GM19395 (cell line): ENCODE results near the gene CFAP58.
"Not testable (repeated sequence)": the region's sequence is repeated elsewhere in the genome, so short reads cannot be mapped to it uniquely, and the experiment has no call there.

Source experiments
- ATAC-seq: cut with Tn5 transposase; IDR thresholded peaks from one replicate; pipeline ENCODE4 v1.9.1; 2021; ENCODE audit warnings: mild to moderate bottlenecking, moderate library complexity; ENCODE audit not compliant: unreplicated experiment

The CFAP58 gene

GRCh38 chr10:104427989-104428388, 74.4 kb downstream of the CFAP58 start:
- no peak for ATAC-seq

GRCh38 chr10:104429846-104430245, 76.2 kb downstream of the CFAP58 start:
- ATAC-seq = no peak

- ATAC-seq = no peak
Observed at GRCh38 chr10:104430360-104430759, 76.7 kb downstream of the CFAP58 start.

GRCh38 chr10:104433669-104434068, 80.0 kb downstream of the CFAP58 start:
- no peak for ATAC-seq

- no peak for ATAC-seq
Observed at GRCh38 chr10:104434601-104435000, 81.0 kb downstream of the CFAP58 start.

GRCh38 chr10:104435822-104436221, 82.2 kb downstream of the CFAP58 start:
- ATAC-seq = no peak

GRCh38 chr10:104437226-104437625, 83.6 kb downstream of the CFAP58 start:
- ATAC-seq = no peak

- no peak for ATAC-seq
Observed at GRCh38 chr10:104440221-104440620, 86.6 kb downstream of the CFAP58 start.

- no peak for ATAC-seq
Observed at GRCh38 chr10:104441329-104442000, 87.8 kb downstream of the CFAP58 start.

GRCh38 chr10:104445359-104445758, 91.7 kb downstream of the CFAP58 start:
- no peak for ATAC-seq

GRCh38 chr10:104446151-104446550, 92.5 kb downstream of the CFAP58 start:
- ATAC-seq = no peak

- ATAC-seq = no peak
Observed at GRCh38 chr10:104447331-104447730, 93.7 kb downstream of the CFAP58 start.

GRCh38 chr10:104447906-104448305, 94.3 kb downstream of the CFAP58 start:
- ATAC-seq = no peak

- ATAC-seq = no peak
Observed at GRCh38 chr10:104449391-104449790, 95.8 kb downstream of the CFAP58 start.

- ATAC-seq = no peak
Observed at GRCh38 chr10:104450490-104450889, 96.9 kb downstream of the CFAP58 start.

GRCh38 chr10:104450954-104451353, 97.3 kb downstream of the CFAP58 start:
- ATAC-seq = no peak

- no peak for ATAC-seq
Observed at GRCh38 chr10:104452977-104453376, 99.3 kb downstream of the CFAP58 start.

GRCh38 chr10:104456802-104457542, 103.3 kb downstream of the CFAP58 start:
- no peak for ATAC-seq

GRCh38 chr10:104457543-104457828, 103.9 kb downstream of the CFAP58 start:
- no peak for ATAC-seq

- not testable (repeated sequence) for ATAC-seq
Observed at GRCh38 chr10:104465575-104465974, 111.9 kb downstream of the CFAP58 start.

GRCh38 chr10:104468818-104469217, 115.2 kb downstream of the CFAP58 start:
- not testable (repeated sequence) for ATAC-seq

GRCh38 chr10:104472505-104472904, 118.9 kb downstream of the CFAP58 start:
- ATAC-seq = no peak
